Kidney tubule cell (primary cell): ENCODE results near the gene CSAG2.
"Not testable (repeated sequence)": the region's sequence is repeated elsewhere in the genome, so short reads cannot be mapped to it uniquely, and the experiment has no call there.

Source experiments
- DNase-seq: peaks from one replicate; pipeline ENCODE4 v3.0.0-alpha.2; 2018; ENCODE audit warnings: low spot score

The CSAG2 gene, protein sequence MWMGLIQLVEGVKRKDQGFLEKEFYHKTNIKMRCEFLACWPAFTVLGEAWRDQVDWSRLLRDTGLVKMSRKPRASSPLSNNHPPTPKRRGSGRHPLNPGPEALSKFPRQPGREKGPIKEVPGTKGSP

GRCh38 chrX:152709173-152709572 is at the start of gene CSAG2:
Gene CSAG2, minus strand, starts transcription at chrX:152709273. Its CDS starts 161 bp downstream, at chrX:152709112.
- not testable (repeated sequence) for DNase-seq

DNA sequence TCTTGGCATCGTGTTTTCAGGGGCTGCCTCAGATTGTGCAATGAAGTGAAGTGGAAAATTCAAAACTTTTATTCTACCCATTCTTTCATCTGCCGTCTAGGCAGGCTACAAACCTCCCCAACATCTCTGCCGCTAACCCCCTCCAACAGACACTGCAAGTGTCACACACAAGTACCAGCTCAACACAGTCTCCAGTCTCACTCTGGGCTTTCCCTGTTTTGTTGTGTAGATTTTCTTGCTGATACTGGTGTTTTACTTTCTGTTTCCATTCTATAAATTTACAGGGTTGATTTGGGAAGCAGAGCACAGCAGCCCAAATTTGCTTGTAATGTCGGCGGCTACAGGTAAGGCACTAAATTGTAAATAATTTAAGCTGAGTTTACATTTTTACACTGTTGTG is 45.8 kb upstream of the CSAG2 start:
- not testable (repeated sequence) for DNase-seq

DNA sequence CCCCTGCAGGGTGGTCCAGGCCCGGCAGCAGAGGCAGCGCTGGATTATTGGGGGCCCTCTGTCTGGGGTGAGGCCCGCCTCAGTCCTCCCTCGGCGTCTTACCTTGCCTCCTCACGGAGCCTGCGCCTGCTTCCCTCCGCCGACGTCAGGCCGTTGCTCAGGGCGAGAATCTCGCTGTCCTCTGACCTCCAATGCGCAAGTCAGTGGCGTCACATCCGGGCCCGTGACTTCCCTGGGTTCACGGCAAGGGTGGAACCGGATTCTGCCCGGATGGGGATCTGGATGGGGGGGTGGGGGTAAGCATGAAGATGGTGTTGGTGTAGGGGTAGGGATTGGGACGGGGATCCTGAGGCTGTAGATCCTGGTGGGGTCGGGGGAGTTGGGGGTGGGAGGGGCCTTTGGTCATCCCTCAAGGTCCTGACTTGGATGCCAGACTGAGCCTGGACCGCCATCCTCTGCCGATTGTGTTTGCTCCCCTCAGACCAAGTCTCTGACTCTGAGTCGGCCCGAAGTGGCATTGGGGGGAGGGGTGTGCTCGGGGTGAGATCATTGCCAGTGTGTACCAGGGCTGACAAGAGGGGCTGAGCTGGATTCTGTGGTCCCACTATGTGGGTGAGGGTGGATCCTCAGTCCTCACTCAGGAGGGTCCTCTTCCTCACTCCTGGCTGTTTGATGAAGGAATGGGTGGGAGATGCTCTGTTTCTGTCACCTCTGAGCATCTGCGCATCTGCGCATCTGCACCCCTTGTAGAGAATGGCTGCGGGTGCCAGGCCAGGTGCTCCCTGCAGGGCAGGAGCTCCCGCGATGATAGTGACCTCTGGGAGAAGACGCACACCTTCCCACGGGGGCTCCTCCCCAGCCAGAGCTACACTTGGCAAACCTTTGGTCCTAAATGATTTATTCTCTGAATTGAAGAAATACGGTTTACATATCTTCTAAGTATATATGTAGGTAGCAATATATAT is 44.9 kb upstream of the CSAG2 start, which contains the start of gene MAGEA2:
TSS of gene MAGEA2 (minus strand) at position 157 of the 965 bp plus-strand sequence. CDS start 2,479 bp downstream, outside the sequence.
- not testable (repeated sequence) for DNase-seq

DNA sequence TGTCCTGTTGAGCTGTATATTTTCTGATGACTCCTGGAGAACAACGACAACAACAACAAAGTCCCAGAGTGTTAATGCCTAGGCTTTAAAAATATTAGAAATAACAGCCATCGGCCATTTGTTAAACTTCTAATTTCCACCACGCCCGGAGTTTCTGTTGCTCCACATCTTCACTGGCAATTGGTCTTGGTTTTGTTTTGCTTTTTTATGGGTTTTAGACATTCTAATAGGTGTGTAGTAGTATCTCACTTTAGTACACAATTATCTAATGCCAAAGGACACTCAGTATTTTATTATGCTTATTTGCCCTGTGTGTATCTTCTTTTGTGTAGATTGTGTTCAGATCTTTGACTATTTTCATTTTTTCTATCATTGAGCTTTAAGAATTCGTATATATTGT is 29.5 kb upstream of the CSAG2 start:
- DNase-seq = no peak

DNA sequence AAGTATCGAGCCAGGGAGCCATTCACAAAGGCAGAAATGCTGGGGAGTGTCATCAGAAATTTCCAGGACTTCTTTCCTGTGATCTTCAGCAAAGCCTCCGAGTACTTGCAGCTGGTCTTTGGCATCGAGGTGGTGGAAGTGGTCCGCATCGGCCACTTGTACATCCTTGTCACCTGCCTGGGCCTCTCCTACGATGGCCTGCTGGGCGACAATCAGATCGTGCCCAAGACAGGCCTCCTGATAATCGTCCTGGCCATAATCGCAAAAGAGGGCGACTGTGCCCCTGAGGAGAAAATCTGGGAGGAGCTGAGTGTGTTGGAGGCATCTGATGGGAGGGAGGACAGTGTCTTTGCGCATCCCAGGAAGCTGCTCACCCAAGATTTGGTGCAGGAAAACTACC is 27.5 kb upstream of the CSAG2 start:
- not testable (repeated sequence) for DNase-seq

DNA sequence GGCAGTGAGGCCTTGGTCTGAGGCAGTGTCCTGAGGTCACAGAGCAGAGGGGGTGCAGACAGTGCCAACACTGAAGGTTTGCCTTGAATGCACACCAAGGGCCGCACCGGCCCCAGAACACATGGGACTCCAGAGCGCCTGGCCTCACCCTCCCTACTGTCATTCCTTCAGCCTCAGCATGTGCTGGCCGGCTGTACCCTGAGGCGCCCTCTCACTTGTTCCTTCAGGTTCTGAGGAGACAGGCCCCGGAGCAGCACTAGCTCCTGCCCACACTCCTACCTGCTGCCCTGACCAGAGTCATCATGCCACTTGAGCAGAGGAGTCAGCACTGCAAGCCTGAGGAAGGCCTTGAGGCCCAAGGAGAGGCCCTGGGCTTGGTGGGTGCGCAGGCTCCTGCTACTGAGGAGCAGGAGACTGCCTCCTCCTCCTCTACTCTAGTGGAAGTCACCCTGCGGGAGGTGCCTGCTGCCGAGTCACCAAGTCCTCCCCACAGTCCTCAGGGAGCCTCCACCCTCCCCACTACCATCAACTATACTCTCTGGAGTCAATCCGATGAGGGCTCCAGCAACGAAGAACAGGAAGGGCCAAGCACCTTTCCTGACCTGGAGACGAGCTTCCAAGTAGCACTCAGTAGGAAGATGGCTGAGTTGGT is 26.9 kb upstream of the CSAG2 start:
- DNase-seq = no peak

DNA sequence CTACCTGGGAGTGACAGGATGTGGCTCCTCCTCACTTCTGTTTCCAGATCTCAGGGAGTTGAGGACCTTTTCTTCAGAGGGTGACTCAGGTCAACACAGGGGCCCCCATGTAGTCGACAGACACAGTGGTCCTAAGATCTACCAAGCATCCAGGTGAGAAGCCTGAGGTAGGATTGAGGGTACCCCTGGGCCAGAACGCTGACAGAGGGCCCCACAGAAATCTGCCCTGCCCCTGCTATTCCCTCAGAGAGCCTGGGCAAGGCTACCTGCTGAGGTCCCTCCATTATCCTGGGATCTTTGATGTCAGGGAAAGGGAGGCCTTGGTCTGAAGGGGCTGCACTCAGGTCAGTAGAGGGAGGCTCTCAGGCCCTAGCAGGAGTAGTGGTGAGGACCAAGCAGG is 26.0 kb upstream of the CSAG2 start:
- DNase-seq = no peak

DNA sequence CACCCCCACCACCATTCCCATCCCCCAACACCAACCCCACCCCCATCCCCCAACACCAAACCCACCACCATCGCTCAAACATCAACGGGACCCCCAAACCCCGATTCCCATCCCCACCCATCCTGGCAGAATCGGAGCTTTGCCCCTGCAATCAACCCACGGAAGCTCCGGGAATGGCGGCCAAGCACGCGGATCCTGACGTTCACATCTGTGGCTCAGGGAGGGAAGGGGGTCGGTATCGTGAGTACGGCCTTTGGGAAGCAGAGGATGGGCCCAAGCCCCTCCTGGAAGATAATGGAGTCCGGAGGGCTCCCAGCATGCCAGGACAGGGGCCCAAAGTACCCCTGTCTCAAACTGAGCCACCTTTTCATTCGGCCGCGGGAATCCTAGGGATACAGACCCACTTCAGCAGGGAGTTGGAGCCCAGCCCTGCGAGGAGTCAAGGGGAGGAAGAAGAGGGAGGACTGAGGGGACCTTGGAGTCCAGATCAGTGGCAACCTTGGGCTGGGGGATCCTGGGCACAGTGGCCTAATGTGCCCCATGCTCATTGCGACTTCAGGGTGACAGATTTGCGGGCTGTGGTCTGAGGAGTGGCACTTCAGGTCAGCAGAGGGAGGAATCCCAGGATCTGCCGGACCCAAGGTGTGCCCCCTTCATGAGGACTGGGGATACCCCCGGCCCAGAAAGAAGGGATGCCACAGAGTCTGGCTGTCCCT is 25.2 kb upstream of the CSAG2 start:
- not testable (repeated sequence) for DNase-seq

GRCh38 chrX:152733261-152733975 is 24.3 kb upstream of the CSAG2 start, which contains the start of the genes CSAG1 and MAGEA12:
Gene CSAG1, minus strand, starts transcription at chrX:152733721. Its CDS starts 1,261 bp downstream, at chrX:152732460.
Gene MAGEA12, plus strand, starts transcription at chrX:152733757. Its CDS starts 2,405 bp downstream, at chrX:152736162.
- no peak for DNase-seq

- no peak for DNase-seq
These were observed 16.3 kb upstream of the CSAG2 start for GRCh38 chrX:152725409-152725808.

GRCh38 chrX:152713815-152714787 is 5.0 kb upstream of the CSAG2 start, which contains the start of gene MAGEA2B:
Gene MAGEA2B, plus strand, starts transcription at chrX:152714628. Its CDS starts 2,479 bp downstream, at chrX:152717107.
- DNase-seq = not testable (repeated sequence)

DNA sequence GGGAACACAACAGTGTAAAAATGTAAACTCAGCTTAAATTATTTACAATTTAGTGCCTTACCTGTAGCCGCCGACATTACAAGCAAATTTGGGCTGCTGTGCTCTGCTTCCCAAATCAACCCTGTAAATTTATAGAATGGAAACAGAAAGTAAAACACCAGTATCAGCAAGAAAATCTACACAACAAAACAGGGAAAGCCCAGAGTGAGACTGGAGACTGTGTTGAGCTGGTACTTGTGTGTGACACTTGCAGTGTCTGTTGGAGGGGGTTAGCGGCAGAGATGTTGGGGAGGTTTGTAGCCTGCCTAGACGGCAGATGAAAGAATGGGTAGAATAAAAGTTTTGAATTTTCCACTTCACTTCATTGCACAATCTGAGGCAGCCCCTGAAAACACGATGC is 4.1 kb upstream of the CSAG2 start:
- not testable (repeated sequence) for DNase-seq

GRCh38 chrX:152706500-152706899 is 2.6 kb downstream of the CSAG2 start:
- not testable (repeated sequence) for DNase-seq

DNA sequence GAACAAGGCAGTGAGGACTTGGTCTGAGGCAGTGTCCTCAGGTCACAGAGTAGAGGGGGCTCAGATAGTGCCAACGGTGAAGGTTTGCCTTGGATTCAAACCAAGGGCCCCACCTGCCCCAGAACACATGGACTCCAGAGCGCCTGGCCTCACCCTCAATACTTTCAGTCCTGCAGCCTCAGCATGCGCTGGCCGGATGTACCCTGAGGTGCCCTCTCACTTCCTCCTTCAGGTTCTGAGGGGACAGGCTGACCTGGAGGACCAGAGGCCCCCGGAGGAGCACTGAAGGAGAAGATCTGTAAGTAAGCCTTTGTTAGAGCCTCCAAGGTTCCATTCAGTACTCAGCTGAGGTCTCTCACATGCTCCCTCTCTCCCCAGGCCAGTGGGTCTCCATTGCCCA is 8.7 kb downstream of the CSAG2 start:
- DNase-seq = not testable (repeated sequence)

- DNase-seq = not testable (repeated sequence)
These were observed 10.8 kb downstream of the CSAG2 start, which contains the start of gene MAGEA3 for GRCh38 chrX:152697952-152698931. Gene MAGEA3, plus strand, starts transcription at chrX:152698794. Its CDS starts 2,039 bp downstream, at chrX:152700833.

- not testable (repeated sequence) for DNase-seq
These were observed 28.1 kb downstream of the CSAG2 start for GRCh38 chrX:152681012-152681411.

- DNase-seq = not testable (repeated sequence)
These were observed 34.4 kb downstream of the CSAG2 start for GRCh38 chrX:152674652-152675051.

- no peak for DNase-seq
These were observed 34.9 kb downstream of the CSAG2 start for GRCh38 chrX:152674135-152674534.
